ENCODE measurements around the gene FIG4. TPM values are rescaled to one million over a fixed set of nuclear protein-coding genes. Genes with fewer than 3 reads are reported as not detected.
A peak's percentile ranks its signal among the peaks of the same experiment; 100 is the strongest.

FIG4 gene
- total and polyA plus RNA-seq, 2 of the 13 experiments (the other 11 are each of a cell fraction or from before 2014, with no cell fraction given) = 5.5 to 7.9 TPM

DNA sequence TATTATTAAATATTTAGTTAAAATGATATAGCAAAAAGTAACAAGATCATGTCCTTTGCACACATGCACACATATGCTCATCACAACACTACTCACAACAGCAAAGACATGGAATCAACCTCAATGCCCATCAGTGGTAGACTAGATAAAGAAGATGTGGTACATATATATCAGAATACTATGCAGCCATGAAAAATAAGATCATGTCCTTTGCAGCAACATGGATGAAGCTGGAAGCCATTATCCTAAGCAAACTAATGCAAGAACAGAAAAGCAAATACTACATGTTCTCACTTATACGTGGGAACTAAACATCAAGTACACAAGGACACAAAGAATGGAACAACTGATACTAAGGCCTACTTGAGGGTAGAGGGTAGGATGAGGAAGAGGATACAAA is 14.4 kb upstream of the FIG4 start:
- no peak for DNase-seq (ENCODE audit: low spot score)
- ChIA-PET CTCF (ENCODE audit: low intra/inter-chr PET ratio, low total read pairs) (no interaction called here), POLR2A (no interaction called here)
- Histone ChIP-seq H3K36me3 (replicated peaks in 1 of 2; ENCODE audit: control insufficient read depth in 1 of 2, insufficient read depth in 2 of 2, low read length in 2 of 2) (no peaks in the 10 kb centered on the region), H3K9me3 (ENCODE audit: low read length) (no peaks in the 10 kb centered on the region), H3K27me3 (ENCODE audit: control insufficient read depth in 1 of 2, insufficient read depth in 2 of 2, low read length in 2 of 2) (no peaks in the 10 kb centered on the region), H4K20me1 (ENCODE audit: insufficient read depth, low read length) (no peaks in the 10 kb centered on the region), H3K4me2 (ENCODE audit: low read depth, low read length) (no peak overlapping the region), H3K27ac (ENCODE audit: extremely low read length, insufficient read depth, low read length) (no peak overlapping the region), H3K79me2 (ENCODE audit: insufficient read depth, low read length) (no peaks in the 10 kb centered on the region), H3K9ac (ENCODE audit: insufficient read depth, low read depth, low read length) (no peak overlapping the region), H2AFZ (ENCODE audit: low read length) (no peak overlapping the region), H3K4me1 (ENCODE audit: insufficient read depth, low read length) (peaks cover 9% of the 10 kb centered on the region), H3K4me3 (replicated peaks in 1 of 3; ENCODE audit: insufficient read depth in 1 of 3, low read depth in 2 of 3, low read length in 3 of 3) (no peak overlapping the region)
- no TSS peak for BruUV-seq (replicated peaks)
- ATAC-seq = no peak
- no peak for TF ChIP-seq ZBTB26 (CRISPR knock-in tag; IDR thresholded peaks at IDR 0.05; ENCODE audit: borderline replicate concordance)
- TF ChIP-seq SRSF1 (optimal IDR thresholded peaks at IDR 0.05; ENCODE audit: low read depth, low read length) = no peak
- TF ChIP-seq ZMAT5 (CRISPR knock-in tag; IDR thresholded peaks at IDR 0.05; ENCODE audit: borderline replicate concordance, low read depth) = no peak
- no peak for FAIRE-seq
- whole genome bisulfite sequencing (ENCODE audit: low lambda C conversion rate) = 54% methylated on average over 1 of the region's 1 CpG
- in situ Hi-C loops (cut with HindIII; ENCODE audit: extremely low pct_ligation_motif_present, low pct_unique_long_range_greater_than_20kb) = no loop called here
- intact Hi-C loops (cut with micrococcal nuclease; ENCODE audit: unreplicated experiment) = loop anchor here (5.0 kb wide), 1 partner anchor 34 kb away; no protein-coding TSS in a partner anchor

- in situ Hi-C loops (cut with HindIII; ENCODE audit: extremely low pct_ligation_motif_present, low pct_unique_long_range_greater_than_20kb) = no loop called here
- POLR2A ChIA-PET = interaction anchor here (1.6 kb wide), 1 partner anchor 12 kb away, joined by 3 read pairs; no protein-coding TSS in a partner anchor
- CTCF ChIA-PET (ENCODE audit: low intra/inter-chr PET ratio, low total read pairs) = no interaction called here
Measured at GRCh38 chr6:109678240-109678639, 12.9 kb upstream of the FIG4 start.

More at GRCh38 chr6:109678240-109678639, 12.9 kb upstream of the FIG4 start:
- Histone ChIP-seq H3K79me2 (ENCODE audit: insufficient read depth, low read length) (no peaks in the 10 kb centered on the region), H3K4me3 (replicated peaks in 1 of 3; ENCODE audit: insufficient read depth in 1 of 3, low read depth in 2 of 3, low read length in 3 of 3) (peak overlapping the region in 2 of 3 experiments; percentile 54 to 65; a peak in 2 of 6 replicates), H3K4me1 (ENCODE audit: insufficient read depth, low read length) (peaks cover 9% of the 10 kb centered on the region), H3K36me3 (replicated peaks in 1 of 2; ENCODE audit: control insufficient read depth in 1 of 2, insufficient read depth in 2 of 2, low read length in 2 of 2) (no peaks in the 10 kb centered on the region), H3K27me3 (ENCODE audit: control insufficient read depth in 1 of 2, insufficient read depth in 2 of 2, low read length in 2 of 2) (no peaks in the 10 kb centered on the region), H2AFZ (ENCODE audit: low read length) (no peak overlapping the region), H4K20me1 (ENCODE audit: insufficient read depth, low read length) (no peaks in the 10 kb centered on the region), H3K9ac (ENCODE audit: insufficient read depth, low read depth, low read length) (no peak overlapping the region), H3K9me3 (ENCODE audit: low read length) (no peaks in the 10 kb centered on the region), H3K4me2 (ENCODE audit: low read depth, low read length) (peak overlapping the region; percentile 74), H3K27ac (ENCODE audit: extremely low read length, insufficient read depth, low read length) (no peak overlapping the region)
- intact Hi-C loops (cut with micrococcal nuclease; ENCODE audit: unreplicated experiment) = loop anchor here (5.0 kb wide), 1 partner anchor 36 kb away; no protein-coding TSS in a partner anchor
- DNase-seq (ENCODE audit: low spot score) (no peak), ATAC-seq (peak; percentile 36; the same call in 1 of the 3 replicates), FAIRE-seq (no peak)
- no TSS peak for BruUV-seq (replicated peaks)
- WGBS (ENCODE audit: low lambda C conversion rate) = 40% methylated on average over 4 of the region's 4 CpGs
- TF ChIP-seq SIX4 (CRISPR knock-in tag; IDR thresholded peaks at IDR 0.05) (no peak), SRF (IDR thresholded peaks at IDR 0.05; ENCODE audit: low read depth, low read length) (peak; percentile 46; the same call in 1 of the 2 replicates)

Data from HepG2 (cell line).